Vagina (tissue), 2 donors: ENCODE measurements around the gene CWH43.

Experiments used
- POLR2A ChIP-seq, 2 donors: fragments of 450-650 bp; IDR thresholded peaks; one replicate each; pipeline ENCODE4 v1.6.1; 2017; ENCODE audit warnings: antibody characterized with exemption in 2 of 2, mild to moderate bottlenecking in 2 of 2, moderate library complexity in 2 of 2
- TF ChIP-seq, protein P1 (sequence below), 3 experiments: fragments of 450-650 bp in 2 of 3; fragments of 200-600 bp in 1 of 3; sonication (generic) in 1 of 3; IDR thresholded peaks; one replicate each; pipeline ENCODE4 v1.5.1; 2017 to 2019; ENCODE audit warnings: antibody characterized with exemption in 3 of 3, mild to moderate bottlenecking in 2 of 3, moderate library complexity in 2 of 3

- TF ChIP-seq, protein P1, sequence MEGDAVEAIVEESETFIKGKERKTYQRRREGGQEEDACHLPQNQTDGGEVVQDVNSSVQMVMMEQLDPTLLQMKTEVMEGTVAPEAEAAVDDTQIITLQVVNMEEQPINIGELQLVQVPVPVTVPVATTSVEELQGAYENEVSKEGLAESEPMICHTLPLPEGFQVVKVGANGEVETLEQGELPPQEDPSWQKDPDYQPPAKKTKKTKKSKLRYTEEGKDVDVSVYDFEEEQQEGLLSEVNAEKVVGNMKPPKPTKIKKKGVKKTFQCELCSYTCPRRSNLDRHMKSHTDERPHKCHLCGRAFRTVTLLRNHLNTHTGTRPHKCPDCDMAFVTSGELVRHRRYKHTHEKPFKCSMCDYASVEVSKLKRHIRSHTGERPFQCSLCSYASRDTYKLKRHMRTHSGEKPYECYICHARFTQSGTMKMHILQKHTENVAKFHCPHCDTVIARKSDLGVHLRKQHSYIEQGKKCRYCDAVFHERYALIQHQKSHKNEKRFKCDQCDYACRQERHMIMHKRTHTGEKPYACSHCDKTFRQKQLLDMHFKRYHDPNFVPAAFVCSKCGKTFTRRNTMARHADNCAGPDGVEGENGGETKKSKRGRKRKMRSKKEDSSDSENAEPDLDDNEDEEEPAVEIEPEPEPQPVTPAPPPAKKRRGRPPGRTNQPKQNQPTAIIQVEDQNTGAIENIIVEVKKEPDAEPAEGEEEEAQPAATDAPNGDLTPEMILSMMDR (IDR thresholded peaks at IDR 0.05), result no peak
- no peak for TF ChIP-seq POLR2A (IDR thresholded peaks at IDR 0.05)
Measured at GRCh38 chr4:48960988-48961635, 25.0 kb upstream of the CWH43 start.
